Bronchial epithelial cell (primary cell): Measurements from ENCODE around the gene ZNF837. TPM values are rescaled to one million over a fixed set of nuclear protein-coding genes. Genes with fewer than 3 reads are reported as not detected.
"Not testable (repeated sequence)": the region's sequence is repeated elsewhere in the genome, so short reads cannot be mapped to it uniquely, and the experiment has no call there.

Experiments used
- DNase-seq: peaks from one replicate; pipeline ENCODE4 v3.0.0-alpha.2; 2010; ENCODE audit warnings: low read depth
- FAIRE-seq: peaks from 2 replicates; lab custom pipeline; 2011; peaks lifted over from hg19 to GRCh38; lab: Jason Lieb, UNC
- H3K27me3 ChIP-seq: 2 replicates; pipeline ENCODE4 v1.5.1; 2011; ENCODE audit warnings: low read length; ENCODE audit not compliant: control insufficient read depth, insufficient read depth
- H3K36me3 ChIP-seq: 2 replicates; pipeline ENCODE4 v1.5.1; 2011; ENCODE audit warnings: low read length; ENCODE audit not compliant: control insufficient read depth, insufficient read depth
- H3K4me3 ChIP-seq: 2 replicates; pipeline ENCODE4 v1.5.1; 2011; ENCODE audit warnings: mild to moderate bottlenecking, low read depth, low read length, control low read depth
- CTCF ChIP-seq: IDR thresholded peaks from 2 replicates; pipeline ENCODE4 v1.5.1; 2011; ENCODE audit warnings: mild to moderate bottlenecking, moderate library complexity, low read length, control low read depth, inconsistent platforms; ENCODE audit not compliant: insufficient read depth, severe bottlenecking
- total RNA-seq: library from RNA; depleted of rRNA; stranded (reverse); fragments of >200 nt; gene quantifications from 2 replicates; pipeline ENCODE4 v1.2.1, GENCODE V29; 2014

The ZNF837 gene
- total RNA-seq, 1 donor from 2014 or later, result 2.4 TPM

GRCh38 chr19:58350001-58350861, 30.6 kb downstream of the ZNF837 start:
- Histone ChIP-seq H3K27me3 (peaks cover 6% of the 10 kb centered on the region), H3K4me3 (no peak overlapping the region), H3K36me3 (no peaks in the 10 kb centered on the region)
- FAIRE-seq (no peak), DNase-seq (no peak)
- TF ChIP-seq CTCF, result no peak

DNA sequence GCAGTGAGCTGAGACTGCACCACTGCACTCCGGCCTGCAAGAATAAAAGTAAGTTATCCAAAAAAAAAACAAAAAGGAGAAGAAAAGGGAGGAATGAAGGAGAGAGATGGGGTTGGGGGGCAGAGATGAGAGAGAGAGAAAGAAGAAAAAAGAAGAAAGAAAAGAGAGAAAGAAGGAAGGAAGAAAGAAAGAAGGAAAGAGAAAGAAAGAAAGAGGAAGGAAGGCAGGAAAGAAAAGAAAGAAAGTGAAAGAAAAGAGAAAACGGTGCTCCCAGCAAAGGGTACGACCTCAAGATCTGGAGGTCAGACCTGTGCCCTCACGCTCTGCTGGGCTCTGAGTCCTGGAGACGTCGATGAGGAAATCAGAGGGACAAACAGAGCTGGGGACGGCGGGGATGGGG, 31.2 kb downstream of the ZNF837 start:
- H3K36me3 ChIP-seq, result no peaks in the 10 kb centered on the region
- no peak for TF ChIP-seq CTCF
- DNase-seq (no peak), FAIRE-seq (no peak)
- peaks cover 6% of the 10 kb centered on the region for H3K27me3 ChIP-seq
- H3K4me3 ChIP-seq, result no peak overlapping the region

DNA sequence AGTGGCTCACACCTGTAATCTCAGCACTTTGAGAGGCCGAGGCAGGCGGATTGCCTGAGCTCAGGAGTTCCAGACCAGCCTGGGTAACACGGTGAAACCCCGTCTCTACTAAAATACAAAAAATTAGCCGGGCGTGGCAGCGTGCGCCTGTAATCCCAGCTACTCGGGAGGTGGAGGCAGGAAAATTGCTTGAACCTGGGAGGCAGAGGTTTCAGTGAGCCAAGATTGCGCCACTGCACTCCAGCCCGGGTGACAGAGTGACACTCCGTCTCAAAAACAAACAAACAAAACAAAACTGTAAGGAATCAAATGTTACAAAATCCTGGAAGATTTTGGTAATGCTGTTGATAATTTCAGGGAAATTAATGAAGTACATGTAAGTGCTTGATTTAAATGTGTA, 32.8 kb downstream of the ZNF837 start:
- not testable (repeated sequence) for H3K36me3 ChIP-seq, FAIRE-seq, DNase-seq, H3K27me3 ChIP-seq
- H3K4me3 ChIP-seq, result peak overlapping the region; percentile 36

DNA sequence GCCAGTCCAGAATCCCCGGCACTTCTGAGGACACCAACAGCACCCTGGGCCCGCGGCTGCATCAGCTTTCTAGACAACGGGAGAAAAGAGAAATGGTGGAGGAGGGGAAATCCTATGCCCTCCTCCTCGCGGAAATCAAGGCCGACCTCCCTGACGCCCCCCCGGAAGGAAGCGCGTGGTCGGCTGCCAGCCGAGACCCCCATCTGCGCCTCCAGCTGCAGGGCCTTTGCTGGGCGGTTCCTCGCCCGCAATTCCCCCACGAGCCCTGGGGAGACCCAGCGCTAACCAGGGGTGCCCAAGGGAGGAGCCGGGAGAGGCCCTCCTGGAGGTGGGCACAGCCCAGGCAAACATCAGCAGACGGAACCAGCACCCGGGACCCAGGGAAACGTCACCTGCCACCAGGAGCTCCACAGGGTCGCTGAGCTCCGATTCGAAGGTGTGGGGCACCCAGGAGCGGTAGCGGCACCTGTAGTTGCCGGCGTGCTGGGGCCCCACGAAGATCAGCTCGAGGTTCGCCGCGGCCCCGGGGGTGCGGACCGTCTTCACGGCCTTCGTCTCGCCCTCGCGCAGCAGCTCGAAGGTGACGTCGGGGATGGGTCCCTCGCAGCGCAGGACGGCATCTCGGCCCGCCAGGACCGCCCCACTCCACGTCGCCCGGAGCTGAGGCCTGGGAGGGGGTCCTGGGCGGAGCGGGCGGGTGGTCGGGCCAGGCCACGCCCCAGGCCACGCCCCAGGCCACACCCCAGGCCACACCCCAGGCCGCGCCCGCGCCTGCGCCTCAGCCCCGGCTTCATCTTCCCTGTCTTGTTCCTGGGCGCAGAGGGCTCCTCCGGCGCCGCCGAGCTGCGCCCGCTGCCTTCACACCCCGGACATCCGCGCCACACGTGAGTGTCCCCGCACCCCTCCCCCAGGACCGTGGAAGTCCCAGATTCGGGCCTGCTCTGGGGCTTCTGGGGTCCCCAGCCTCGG, 33.6 kb downstream of the ZNF837 start:
- DNase-seq, result no peak
- FAIRE-seq, result no peak
- peaks cover 6% of the 10 kb centered on the region for H3K27me3 ChIP-seq
- no peak for TF ChIP-seq CTCF
- H3K36me3 ChIP-seq, result no peaks in the 10 kb centered on the region
- peak overlapping the region; percentile 36 for H3K4me3 ChIP-seq

DNA sequence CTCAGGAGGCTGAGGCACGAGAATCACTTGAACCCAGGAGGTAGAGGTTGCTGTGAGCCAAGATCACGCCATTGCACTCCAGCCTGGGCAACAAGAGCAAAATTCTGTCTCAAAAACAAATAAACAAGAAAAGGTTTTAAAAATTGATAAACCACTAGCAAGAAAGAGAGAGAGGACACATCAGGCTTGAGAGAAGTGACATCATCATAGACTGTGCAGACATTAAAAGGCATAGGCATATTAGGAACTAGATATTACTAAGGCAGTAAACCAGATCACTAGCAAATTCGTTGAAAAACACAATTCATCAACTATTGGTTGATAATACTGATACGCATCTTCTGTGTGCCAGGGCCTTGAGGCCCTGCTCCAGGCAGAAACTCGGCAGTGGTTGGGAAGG, 35.3 kb downstream of the ZNF837 start:
- FAIRE-seq (peak; percentile 18), DNase-seq (no peak)
- no peak for TF ChIP-seq CTCF
- no peak overlapping the region for H3K4me3 ChIP-seq
- peaks cover 6% of the 10 kb centered on the region for H3K27me3 ChIP-seq
- H3K36me3 ChIP-seq, result no peaks in the 10 kb centered on the region
